Measurements from ENCODE around the gene MYO3B. TPM values are rescaled to one million over a fixed set of nuclear protein-coding genes. Genes with fewer than 3 reads are reported as not detected.

Gene MYO3B
- total RNA-seq, 4 donors from 2014 or later: 0.34 to 0.95 (median 0.89) TPM

- H3K27ac ChIP-seq: no peak overlapping the region
- H3K27me3 ChIP-seq: no peaks in the 10 kb centered on the region
- no peak for DNase-seq (ENCODE audit: low spot score in 2 of 2)
- H3K4me3 ChIP-seq: no peak overlapping the region
- H3K9me3 ChIP-seq: no peaks in the 10 kb centered on the region
- no peaks in the 10 kb centered on the region for H3K36me3 ChIP-seq
- 78% methylated on average over 4 of the region's 4 CpGs for WGBS
- H3K4me1 ChIP-seq: no peaks in the 10 kb centered on the region
- TF ChIP-seq POLR2AphosphoS5 (IDR thresholded peaks at IDR 0.05) (no peak), POLR2A (IDR thresholded peaks at IDR 0.05) (no peak), EP300 (IDR thresholded peaks at IDR 0.05) (no peak), CTCF (IDR thresholded peaks at IDR 0.05) (no peak)
Measured at GRCh38 chr2:170237572-170238120, 59.7 kb downstream of the MYO3B start.

- Histone ChIP-seq H3K9me3 (no peaks in the 10 kb centered on the region), H3K27ac (no peak overlapping the region), H3K27me3 (no peaks in the 10 kb centered on the region), H3K4me3 (no peak overlapping the region), H3K36me3 (no peaks in the 10 kb centered on the region), H3K4me1 (no peaks in the 10 kb centered on the region)
- DNase-seq (ENCODE audit: low spot score in 2 of 2): no peak
- 88% methylated on average over 4 of the region's 4 CpGs for WGBS
- no peak for TF ChIP-seq POLR2A (IDR thresholded peaks at IDR 0.05)
- no peak for TF ChIP-seq POLR2AphosphoS5 (IDR thresholded peaks at IDR 0.05)
- no peak for TF ChIP-seq EP300 (IDR thresholded peaks at IDR 0.05)
- no peak for TF ChIP-seq CTCF (IDR thresholded peaks at IDR 0.05)
Measured at GRCh38 chr2:170238776-170239175, 60.8 kb downstream of the MYO3B start.

- no peaks in the 10 kb centered on the region for H3K36me3 ChIP-seq
- H3K27me3 ChIP-seq: no peaks in the 10 kb centered on the region
- H3K4me3 ChIP-seq: no peak overlapping the region
- DNase-seq (ENCODE audit: low spot score in 2 of 2): no peak
- no peaks in the 10 kb centered on the region for H3K9me3 ChIP-seq
- H3K4me1 ChIP-seq: no peaks in the 10 kb centered on the region
- H3K27ac ChIP-seq: no peak overlapping the region
- TF ChIP-seq EP300 (IDR thresholded peaks at IDR 0.05): no peak
- 77% methylated on average over 2 of the region's 2 CpGs for WGBS
Measured at GRCh38 chr2:170240629-170241028, 62.7 kb downstream of the MYO3B start.

GRCh38 chr2:170241756-170242155 is 63.8 kb downstream of the MYO3B start:
- no peak for TF ChIP-seq POLR2A (IDR thresholded peaks at IDR 0.05)
- TF ChIP-seq CTCF (IDR thresholded peaks at IDR 0.05): no peak
- no peak for TF ChIP-seq EP300 (IDR thresholded peaks at IDR 0.05)
- TF ChIP-seq POLR2AphosphoS5 (IDR thresholded peaks at IDR 0.05): no peak
- Histone ChIP-seq H3K27me3 (no peaks in the 10 kb centered on the region), H3K4me1 (no peaks in the 10 kb centered on the region), H3K4me3 (no peak overlapping the region), H3K9me3 (no peaks in the 10 kb centered on the region), H3K27ac (no peak overlapping the region), H3K36me3 (no peaks in the 10 kb centered on the region)
- no peak for DNase-seq (ENCODE audit: low spot score in 2 of 2)
- WGBS: 72% methylated on average over 2 of the region's 2 CpGs

- no peak for DNase-seq (ENCODE audit: low spot score in 2 of 2)
- WGBS: 40% methylated on average over 2 of the region's 2 CpGs
- Histone ChIP-seq H3K4me3 (no peak overlapping the region), H3K27ac (no peak overlapping the region), H3K36me3 (no peaks in the 10 kb centered on the region), H3K4me1 (no peaks in the 10 kb centered on the region), H3K27me3 (no peaks in the 10 kb centered on the region), H3K9me3 (no peaks in the 10 kb centered on the region)
- no peak for TF ChIP-seq CTCF (IDR thresholded peaks at IDR 0.05)
- no peak for TF ChIP-seq POLR2A (IDR thresholded peaks at IDR 0.05)
- no peak for TF ChIP-seq POLR2AphosphoS5 (IDR thresholded peaks at IDR 0.05)
- no peak for TF ChIP-seq EP300 (IDR thresholded peaks at IDR 0.05)
Measured at GRCh38 chr2:170243118-170243837, 65.3 kb downstream of the MYO3B start.
